Measurements from ENCODE around the gene CSNK1G1.
"Not testable (repeated sequence)": the region's sequence is repeated elsewhere in the genome, so short reads cannot be mapped to it uniquely, and the experiment has no call there.

Gene CSNK1G1

GRCh38 chr15:64349375-64349774 lies 6.6 kb downstream of the CSNK1G1 start:
- no peak for DNase-seq (ENCODE audit: low spot score)

DNA sequence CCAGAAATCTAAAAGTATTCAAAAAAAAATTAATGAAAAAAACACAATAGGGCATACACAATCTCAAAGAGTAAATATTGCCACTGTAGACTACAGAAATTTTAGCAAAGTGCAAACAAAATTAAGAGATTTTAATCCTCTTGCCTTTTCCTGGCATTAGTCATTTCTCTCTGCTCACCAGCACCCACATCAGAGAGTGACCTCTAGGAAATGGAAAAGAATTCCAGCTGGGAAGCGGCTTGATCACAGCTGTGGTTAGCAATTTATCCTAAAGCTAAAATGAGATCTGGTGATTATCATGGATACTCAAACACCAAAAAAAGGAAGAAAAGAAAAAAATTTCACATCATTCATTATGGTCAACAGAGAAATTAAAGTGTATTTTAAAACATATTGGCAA lies 7.5 kb downstream of the CSNK1G1 start:
- DNase-seq (ENCODE audit: low spot score) = no peak

GRCh38 chr15:64346242-64346641 lies 9.7 kb downstream of the CSNK1G1 start:
- DNase-seq (ENCODE audit: low spot score) = not testable (repeated sequence)

DNA sequence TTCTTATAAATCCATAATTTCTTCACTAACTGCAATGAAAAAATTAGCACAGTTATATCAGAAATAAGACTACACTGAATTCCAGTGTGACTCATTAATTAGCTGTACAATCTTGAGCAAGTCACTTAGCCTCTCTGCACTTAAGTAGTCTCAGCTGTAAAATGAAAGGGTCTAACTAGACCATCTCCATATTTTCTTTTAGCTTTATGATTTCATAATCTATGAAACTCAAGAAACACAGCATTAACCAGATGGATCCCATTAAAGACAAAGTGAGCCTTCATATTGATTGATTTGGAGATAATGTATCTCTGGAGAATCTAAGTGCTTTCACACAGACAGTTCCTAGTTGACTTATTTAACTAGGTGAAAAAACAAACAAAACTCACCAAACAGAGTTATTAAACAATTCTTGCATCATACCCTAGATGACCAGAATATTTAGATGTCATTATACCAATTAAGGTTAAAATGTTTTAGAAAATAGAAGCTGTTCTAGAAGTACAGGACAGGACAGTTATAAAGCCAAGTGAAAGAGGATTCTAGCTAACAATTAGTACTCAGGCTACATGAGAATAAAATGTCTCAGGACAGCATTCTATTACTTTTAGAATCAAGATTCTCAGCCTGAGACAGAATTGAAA lies 11.2 kb downstream of the CSNK1G1 start:
- no peak for DNase-seq (ENCODE audit: low spot score)

- no peak for DNase-seq (ENCODE audit: low spot score)
Measured at GRCh38 chr15:64343841-64344240, 12.1 kb downstream of the CSNK1G1 start.

DNA sequence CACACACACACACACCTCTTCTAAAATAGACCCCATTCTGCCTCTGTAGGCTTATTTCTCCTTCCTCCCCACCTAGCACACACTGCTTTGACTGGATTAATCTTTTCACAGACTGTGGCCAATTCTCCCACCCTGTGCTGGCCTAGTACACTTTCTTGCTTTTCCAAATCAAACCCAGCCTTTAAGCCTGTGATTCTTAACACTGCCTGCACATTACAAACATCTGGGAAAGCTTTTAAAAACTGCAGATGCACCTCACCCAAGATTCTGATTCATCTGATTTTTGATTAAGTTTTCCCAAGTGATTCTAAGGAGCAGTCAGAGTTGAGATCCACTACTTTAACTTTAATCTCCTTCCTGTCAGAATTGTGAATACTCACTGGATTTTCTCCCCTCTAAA lies 12.8 kb downstream of the CSNK1G1 start:
- no peak for DNase-seq (ENCODE audit: low spot score)

DNA sequence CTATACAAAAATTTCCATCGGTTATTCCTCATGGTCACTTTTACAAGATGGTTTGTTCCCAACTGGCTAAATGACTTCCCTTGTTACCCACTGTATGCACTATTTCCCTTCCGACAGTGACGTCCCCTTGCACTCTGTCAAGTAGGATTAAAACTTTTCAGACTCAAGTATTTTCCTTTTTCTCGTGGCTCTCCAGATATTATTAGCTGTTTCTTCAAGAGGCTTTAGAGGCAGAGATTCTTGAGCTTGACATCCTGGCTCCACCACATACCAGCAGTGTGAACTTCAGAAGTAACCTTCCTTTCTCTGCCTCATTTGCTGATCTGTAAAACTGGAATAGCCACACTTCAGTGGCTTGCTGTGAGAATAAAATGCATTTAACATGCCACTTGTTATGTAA lies 14.0 kb downstream of the CSNK1G1 start:
- no peak for DNase-seq (ENCODE audit: low spot score)

GRCh38 chr15:64340355-64340754 lies 15.6 kb downstream of the CSNK1G1 start:
- no peak for DNase-seq (ENCODE audit: low spot score)

DNA sequence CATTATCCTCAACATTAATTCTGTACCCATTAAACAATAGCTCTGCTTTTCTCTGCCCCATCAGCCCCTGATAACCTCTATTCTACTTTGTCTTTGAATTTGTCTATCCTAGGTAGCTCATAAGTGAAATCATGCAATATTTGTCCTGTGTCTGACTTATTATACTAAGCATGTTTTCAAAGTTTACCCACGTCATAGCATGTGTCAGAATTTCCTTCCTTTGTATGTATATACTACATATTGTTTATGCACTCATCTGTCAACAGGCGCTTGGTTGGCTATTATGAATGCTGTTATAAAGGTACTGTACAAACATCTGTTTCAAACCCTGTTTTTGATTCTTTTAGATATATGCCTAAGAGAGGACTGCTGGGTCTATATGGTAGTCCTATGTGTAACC lies 18.2 kb downstream of the CSNK1G1 start:
- no peak for DNase-seq (ENCODE audit: low spot score)

- DNase-seq (ENCODE audit: low spot score) = no peak
Measured at GRCh38 chr15:64333986-64334929, 21.7 kb downstream of the CSNK1G1 start.

DNA sequence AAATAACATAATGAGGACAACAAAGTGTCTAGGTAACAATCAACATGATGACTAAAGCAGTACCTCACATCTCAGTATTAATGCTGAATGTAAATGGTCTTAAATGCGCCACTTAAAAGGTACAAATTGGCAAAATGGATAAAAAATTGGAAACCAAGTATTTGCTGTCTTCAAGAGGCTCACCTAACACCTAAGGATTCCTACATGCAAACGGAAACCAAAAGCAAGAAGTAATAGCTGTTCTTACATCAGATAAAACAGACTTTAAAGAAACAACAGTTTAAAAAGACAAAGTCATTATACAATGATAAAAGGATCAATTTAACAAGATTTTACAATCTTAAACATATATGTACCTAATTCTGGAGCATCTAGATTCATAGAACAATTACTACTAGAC lies 22.5 kb downstream of the CSNK1G1 start:
- no peak for DNase-seq (ENCODE audit: low spot score)

DNA sequence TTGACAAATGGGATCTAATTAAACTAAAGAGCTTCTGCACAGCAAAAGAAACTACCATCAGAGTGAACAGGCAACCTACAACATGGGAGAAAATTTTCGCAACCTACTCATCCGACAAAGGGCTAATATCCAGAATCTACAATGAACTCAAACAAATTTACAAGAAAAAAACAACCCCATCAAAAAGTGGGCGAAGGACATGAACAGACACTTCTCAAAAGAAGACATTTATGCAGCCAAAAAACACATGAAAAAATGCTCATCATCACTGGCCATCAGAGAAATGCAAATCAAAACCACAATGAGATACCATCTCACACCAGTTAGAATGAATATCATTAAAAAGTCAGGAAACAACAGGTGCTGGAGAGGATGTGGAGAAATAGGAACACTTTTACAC lies 24.3 kb downstream of the CSNK1G1 start:
- DNase-seq (ENCODE audit: low spot score) = not testable (repeated sequence)

DNA sequence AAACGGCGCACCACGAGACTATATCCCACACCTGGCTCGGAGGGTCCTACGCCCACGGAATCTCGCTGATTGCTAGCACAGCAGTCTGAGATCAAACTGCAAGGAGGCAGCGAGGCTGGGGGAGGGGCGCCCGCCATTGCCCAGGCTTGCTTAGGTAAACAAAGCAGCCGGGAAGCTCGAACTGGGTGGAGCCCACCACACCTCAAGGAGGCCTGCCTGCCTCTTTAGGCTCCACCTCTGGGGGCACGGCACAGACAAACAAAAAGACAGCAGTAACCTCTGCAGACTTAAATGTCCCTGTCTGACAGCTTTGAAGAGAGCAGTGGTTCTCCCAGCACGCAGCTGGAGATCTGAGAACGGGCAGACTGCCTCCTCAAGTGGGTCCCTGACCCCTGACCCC lies 29.0 kb downstream of the CSNK1G1 start:
- DNase-seq (ENCODE audit: low spot score) = not testable (repeated sequence)

DNA sequence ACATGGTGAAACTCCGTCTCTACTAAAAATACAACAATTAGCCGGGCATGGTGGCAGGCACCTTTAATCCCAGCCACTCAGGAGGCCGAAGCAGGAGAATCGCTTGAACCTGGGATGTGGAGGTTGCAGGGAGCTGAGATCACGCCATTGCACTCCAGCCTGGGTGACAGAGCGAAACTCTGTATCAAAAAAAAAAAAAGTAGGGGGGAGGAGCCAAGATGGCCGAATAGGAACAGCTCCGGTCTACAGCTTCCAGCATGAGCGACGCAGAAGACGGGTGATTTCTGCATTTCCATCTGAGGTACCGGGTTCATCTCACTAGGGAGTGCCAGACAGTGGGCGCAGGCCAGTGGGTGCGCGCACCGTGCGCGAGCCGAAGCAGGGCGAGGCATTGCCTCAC lies 29.5 kb downstream of the CSNK1G1 start:
- DNase-seq (ENCODE audit: low spot score) = not testable (repeated sequence)

DNA sequence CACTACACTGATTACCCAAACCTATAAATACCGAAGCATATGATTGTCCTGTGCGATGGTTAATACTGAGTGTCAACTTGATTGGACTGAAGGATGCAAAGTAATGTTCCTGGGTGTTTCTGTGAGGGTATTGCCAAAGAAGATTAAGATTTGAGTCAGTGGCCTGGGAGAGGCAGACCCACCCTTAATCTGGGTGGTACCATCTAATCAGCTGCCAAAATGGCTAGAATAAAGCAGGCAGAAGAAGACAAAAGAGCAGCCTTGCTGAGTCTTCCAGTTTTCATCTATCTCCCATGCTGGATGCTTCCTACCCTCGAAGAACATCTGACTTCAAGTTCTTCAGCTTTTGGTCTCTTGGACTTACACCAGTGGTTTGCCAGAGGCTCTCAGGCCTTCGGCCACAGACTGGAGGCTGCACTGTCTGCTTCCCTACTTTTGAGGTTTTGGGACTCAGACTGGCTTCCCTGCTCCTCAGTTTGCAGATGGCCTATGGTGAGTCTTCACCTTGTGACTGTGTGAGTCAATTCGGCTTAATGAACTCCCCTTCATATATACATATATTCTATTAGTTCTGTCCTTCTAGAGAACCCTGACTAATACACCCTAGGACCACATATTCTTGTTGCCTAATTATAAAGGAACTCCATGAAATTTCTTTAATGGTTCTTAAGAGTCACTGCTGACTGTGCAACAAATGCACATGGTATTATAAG lies 31.7 kb downstream of the CSNK1G1 start:
- no peak for DNase-seq (ENCODE audit: low spot score)

GRCh38 chr15:64315216-64315615 lies 40.8 kb downstream of the CSNK1G1 start:
- no peak for DNase-seq (ENCODE audit: low spot score)

DNA sequence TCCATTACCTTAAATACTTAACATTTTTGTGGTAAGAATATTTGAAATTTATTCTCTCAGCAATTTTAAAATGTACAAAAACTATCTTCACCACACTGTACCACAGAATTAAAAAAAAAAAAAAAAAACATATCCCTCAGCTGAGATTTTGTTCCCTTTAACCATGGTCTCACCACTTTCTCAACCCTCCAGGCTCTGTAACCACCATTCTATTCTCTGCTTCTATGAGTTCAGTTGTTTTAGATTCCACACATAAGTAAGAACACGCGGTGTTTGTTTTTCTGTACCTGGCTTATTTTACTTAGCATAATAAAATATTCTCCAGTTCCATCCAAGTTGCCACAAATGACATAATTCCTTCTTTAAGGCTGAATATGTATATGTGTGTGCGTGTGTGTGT lies 41.5 kb downstream of the CSNK1G1 start:
- DNase-seq (ENCODE audit: low spot score) = no peak

DNA sequence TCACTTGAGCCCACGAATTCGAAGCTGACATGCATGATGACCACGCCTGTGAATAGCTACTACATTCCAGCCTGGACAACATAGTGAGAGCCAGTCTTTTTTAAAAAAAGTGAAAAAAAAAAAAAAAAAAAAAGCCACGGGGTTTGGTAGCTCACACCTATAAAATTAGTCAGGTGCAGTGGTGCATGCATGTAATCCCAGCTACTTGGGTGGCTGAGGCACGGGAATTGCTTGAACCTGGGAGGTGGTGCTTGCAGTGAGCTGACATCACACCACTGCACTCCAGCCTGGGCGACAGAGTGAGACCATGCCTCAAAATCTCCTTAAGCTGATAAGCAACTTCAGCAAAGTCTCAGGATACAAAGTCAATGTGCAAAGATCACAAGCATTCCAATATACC lies 44.4 kb downstream of the CSNK1G1 start:
- no peak for DNase-seq (ENCODE audit: low spot score)

DNA sequence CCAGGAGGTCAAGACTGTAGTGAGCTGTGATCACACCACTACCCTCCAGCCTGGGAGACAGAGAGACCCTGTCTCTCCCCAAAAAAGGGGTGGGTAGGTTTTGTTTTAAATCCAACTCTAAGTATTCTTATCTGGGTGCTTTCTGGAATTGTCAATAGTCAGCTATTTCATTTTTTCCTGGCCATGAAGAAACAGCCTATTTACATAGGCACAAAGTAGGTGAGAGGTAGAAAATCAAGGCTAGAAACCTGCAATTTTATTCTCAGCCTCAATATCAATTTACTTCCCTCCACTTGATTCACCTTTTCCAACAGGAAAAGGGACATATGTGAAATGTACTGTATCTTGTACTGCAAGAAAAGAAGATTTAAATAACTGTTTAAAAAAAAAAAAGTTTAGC lies 45.9 kb downstream of the CSNK1G1 start:
- no peak for DNase-seq (ENCODE audit: low spot score)

GRCh38 chr15:64305261-64305660 lies 50.7 kb downstream of the CSNK1G1 start:
- no peak for DNase-seq (ENCODE audit: low spot score)

- no peak for DNase-seq (ENCODE audit: low spot score)
Measured at GRCh38 chr15:64289550-64289949, 66.4 kb downstream of the CSNK1G1 start.

DNA sequence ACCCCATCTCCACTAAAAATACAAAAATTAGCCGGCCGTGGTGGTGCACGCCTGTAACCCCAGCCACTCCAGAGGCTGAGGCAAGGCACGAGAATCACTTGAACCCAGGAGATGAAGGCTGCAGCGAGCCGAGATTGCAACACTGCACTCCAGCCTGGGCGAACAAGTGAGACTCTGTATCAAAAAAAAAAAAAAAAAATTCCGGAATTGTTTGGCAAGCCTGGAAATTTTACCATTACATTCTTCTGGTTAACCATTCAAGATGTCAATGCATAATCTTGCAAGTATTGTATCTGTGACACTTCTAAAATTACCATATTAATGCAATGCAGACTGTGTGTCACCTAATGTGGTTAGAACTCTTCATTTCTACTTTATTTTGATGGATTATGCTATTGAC lies 67.0 kb downstream of the CSNK1G1 start:
- DNase-seq (ENCODE audit: low spot score) = no peak

DNA sequence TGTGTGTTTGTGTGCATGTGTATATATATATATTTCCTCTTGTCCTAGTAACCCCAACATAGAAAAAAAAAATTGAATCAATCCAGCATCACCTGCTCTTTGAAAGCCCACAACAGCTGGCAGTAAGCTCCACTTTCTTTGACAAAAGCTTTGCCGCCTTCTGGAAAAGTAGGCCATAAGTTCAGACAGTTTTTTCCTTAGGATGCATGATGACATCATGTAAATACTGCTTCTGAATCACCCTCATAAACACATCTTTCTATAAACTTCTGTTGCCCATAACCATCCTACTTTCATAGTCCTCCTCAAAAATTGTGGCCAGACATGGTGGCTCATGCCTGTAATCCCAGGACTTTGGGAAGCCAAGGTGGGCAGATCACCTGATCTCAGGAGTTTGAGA lies 67.4 kb downstream of the CSNK1G1 start:
- no peak for DNase-seq (ENCODE audit: low spot score)
